SIG-M5 treated with dmso at 0.1 percent for 504 hours (cell line): ENCODE measurements around the gene CHST15.

ENCODE experiments used
- DNase-seq: peaks from one replicate; lab custom pipeline; 2025; ENCODE audit not compliant: unreplicated experiment; lab: John Stamatoyannopoulos, UW

The CHST15 gene

DNA sequence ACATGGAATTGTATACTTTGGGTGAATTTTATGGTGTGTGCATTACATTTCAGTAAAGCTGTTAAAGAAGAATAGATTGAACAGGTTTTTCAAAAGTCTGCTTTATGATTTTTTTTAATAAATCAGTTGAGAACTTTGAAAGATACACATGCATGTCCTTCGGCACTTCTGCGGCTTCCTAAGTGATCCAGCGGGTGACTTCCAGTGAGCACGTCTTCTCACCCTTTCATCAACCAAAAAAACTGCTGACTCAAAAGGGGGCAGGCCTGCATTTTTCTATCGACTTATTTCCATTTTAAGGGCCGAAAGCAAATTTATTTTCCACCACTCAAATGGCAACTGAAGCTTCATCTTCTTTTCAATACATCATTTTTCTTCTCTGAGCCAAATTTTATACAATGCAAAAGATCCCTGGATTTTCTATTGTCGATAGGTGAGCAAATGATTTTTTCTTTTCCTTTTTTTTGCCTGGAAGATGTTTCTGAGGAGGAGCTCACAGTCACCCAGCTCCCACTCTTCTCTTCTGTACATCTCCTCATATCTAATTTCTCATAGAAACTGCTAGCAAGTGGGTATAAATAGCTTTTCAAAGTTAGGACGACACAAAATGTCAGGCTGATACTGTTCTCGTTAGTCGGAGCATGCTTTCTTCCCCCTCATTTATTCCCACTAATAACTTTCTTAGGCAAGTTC lies 10.2 kb downstream of the CHST15 start:
- DNase-seq: no peak

DNA sequence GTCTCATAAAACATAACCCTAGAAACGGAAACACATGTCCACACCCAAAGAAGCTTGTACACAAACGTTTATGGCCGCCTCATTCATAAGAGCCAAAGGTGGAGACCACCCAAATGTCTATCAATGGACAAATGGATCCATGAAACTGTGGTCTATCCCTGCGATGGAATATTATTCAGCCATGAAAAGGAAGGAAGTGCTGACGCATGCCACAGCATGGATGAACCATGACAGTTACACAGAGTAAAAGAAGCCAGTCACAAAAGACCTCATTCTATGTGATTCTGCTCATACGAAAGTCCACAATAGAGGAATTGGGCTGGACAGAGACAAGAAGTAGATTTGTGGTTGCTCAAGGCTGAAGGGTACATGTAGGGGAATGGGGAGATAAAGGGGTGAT lies 10.8 kb downstream of the CHST15 start:
- DNase-seq: no peak

DNA sequence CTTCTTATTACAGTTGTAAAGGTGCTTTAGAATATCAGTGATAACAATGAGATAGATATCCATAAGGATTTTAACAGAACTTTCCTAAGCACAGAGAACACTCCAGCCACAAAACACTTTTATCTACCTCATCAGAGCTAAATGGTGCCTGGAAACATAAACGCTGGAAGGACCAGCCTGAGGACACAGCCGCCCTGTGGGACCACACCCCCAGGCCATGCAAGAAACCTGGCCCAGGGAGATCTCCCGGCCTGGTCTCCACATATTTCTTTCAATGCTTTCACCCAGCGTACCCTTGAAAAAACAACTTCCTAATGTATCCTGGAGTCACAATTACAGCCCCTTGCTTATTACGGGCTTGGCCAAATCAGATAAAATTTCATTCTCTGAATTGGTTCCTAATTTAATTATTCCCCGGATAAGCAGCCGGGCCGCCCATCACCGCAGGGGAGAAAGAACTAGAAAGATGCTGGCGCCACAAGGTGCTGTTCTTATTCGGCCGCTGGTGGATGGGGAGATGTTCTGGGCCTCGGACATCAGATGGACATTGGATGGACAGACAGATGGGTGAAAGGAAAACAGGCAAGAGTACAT lies 11.8 kb downstream of the CHST15 start:
- DNase-seq: no peak

DNA sequence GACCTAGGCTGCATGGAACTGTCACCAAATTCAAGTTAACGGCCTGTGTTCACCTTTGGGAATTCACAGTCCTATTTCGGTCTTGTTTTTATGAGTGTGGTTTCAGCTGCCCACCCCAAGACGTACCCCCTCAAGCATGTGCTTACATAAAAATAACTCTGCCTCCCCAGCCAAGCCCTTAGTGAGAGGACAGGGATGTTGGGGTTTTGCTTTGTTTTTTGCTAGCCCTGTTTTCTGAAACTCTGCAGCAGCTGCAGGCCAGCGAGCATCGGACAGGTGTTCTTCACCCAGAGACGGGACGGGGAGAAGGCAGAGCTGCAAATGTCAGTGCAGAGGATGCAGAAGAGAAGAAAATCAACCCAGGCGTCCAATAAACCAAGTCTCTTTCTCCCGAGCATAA lies 13.5 kb downstream of the CHST15 start:
- DNase-seq: no peak

DNA sequence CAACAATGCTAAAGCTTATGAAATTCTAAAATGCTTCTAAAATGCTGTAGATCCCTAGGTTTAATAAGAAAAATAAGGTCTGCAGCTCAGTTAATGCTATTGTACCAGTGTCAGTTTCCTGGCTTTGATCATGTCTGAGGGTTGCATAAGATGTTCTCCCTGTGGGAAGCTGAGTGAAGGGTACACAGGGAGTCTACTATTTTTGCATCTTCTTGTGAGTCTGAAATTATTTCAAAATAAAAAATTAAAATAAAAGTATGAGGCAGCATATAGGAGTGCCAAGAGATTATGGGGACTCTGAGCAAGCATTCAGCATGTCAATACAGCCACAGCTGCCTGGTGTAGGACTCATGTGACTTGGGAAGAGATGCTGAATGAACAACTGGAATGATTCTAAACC lies 14.7 kb downstream of the CHST15 start:
- DNase-seq: no peak

DNA sequence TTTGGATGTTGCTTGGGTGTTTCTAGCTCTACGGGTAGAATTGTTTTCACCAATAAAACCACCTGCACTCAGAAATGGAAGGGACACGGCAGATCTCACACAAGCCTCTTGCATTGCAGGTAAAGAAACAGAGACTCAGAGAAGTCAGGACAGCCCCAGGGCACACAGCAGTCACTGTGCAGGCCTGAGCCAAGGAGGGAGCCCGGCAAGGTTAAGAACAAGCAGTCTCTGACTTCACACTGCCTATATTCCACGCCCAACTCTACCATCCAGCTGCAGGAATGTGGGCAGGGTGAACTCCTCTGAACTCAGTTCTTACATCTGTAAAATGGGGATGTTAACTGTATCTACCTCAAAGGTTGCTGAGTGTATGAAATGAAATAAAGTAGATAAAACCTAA lies 15.4 kb downstream of the CHST15 start:
- no peak for DNase-seq

DNA sequence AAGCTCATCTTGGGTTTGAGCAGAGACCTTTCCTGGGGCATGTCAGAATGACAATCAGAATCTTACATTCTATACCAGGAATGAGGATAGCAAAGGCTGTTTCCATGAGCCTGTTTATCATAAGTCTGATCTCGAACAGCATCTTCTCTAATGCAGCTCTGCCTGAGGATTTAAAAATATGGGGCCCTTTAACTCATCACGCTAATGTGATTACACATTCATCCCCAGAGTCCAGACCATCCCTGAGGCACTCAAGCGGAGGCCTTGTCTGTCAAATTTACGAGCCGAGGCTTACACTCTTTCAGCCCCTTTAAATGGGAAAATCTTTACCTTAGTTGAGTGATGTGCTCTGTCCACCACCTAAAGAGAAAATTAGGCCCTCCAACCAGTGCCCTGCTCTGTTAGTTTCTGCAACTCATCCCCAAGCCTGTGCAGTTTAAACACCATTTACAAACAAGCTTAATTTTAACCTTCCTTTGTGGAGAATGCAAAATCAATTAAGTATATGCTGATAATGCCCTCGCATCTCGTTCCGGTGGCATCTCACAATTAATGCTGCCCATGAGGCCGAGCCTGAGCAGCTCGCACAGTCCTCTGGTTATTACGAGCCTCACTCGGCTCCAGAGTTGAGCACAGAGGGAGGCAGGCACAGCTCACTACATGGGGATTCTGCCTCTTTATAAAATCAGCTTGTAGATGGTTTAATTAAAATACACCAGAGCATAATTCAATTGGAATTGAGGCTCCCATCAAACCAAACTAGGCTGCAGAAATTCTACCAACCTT lies 16.0 kb downstream of the CHST15 start:
- DNase-seq: no peak

DNA sequence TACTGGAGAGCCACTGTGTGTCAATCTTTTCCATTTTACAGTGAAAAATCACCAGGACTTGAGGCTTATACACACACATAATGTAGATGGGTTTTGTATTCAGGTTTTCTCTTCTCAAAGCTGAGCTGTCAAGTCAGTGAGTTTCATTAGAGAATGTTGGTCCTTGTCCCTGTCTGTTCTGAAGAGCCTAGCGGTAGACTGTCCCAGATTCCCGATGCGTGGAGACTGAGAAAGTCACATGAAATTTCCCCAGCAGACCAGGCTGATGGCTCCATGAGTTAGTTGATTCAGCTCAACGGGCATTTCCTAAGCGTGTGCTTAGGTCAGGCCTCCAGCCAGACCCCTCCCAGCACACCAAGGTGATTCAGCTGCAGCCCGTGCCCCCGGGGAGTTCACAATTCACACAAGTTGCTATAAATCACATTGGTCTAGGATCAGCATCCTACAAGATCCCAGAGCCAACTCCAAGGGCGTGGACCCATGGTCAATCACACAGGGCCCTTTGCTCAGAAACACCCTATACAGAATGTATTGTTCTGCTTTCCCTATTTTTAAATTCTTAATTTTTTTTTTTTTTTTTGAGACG lies 17.2 kb downstream of the CHST15 start:
- DNase-seq: no peak

DNA sequence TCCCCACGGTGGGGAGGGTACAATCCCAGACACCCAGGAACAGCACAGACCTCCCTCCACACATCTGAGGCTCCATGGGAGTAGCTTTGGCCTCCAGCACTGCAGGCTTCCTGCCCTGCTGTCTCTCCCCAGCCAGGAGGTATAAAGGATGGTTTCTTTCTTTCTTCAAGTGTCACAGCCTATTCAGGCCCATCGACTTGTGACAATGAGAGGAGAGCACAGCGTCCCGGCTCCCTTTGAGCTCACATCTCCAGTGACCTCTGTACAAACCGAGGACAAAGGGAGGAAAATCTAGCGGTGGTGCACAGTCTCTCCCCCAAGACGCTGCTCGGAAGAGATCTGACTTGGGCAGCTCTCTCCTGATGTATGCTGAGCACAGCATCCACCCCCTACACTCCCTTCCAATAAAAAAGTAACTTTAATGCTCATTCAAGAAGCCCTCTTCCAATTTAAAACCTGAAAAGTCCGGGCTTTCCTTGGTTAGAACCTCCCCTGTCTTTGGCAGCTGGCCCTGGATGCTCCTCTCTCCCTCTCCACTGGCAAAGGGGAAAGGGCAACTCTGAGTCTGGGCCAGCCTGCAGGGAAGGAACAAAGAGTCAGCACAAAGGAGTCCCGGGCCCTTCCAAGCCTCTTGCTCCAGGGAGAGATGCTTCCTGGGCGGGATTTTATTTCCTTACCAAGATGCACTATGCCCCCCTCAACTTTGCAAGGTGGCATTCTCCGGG lies 18.0 kb downstream of the CHST15 start:
- no peak for DNase-seq

DNA sequence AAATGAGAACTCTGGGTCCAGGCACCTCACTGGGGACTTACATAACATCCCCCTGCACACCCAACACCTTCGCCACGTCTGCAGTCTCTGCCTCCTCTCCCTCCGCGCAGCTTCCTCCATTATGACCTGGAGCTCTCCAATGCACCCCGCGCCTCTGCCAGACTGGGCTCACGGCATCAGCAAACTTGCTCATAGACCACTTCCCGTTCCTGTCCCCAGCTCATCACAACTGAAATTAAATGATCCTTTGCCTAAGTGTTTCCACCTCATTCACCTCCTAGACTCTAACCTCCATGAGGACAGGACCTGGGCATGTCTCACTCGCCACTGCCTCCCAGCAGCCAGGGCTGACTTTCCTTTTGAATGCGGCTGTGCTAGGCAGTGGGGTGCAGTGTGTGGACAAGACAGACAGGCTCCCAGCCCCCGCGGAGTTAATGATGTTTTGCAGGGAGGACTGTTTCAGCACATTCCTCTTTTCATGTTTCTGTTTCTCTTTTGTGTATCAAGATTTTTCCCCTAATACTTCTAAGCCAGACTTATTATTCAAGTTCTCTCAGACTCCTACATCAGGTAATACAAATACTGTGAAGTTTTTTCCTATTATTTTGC lies 18.8 kb downstream of the CHST15 start:
- DNase-seq: peak; percentile 54

DNA sequence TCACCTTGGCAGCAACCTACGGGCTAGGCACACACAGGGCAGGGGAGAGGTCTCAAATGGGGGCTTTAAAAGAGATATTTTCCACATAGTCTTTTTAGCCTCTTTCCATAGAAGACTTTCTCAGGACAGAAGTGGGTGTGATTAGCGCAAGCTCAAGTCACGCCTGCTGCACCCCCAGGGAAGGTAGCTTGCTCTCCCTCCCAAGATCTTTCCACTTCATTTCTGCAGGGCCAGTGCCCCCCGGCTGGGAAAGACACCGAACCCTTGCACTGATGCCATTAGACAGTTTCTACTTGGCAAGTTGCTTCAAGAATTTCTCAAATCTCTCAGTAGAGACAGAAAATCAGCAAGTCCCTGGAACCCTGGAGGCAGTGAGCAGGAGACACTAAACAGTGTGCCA lies 19.4 kb downstream of the CHST15 start:
- DNase-seq: no peak

DNA sequence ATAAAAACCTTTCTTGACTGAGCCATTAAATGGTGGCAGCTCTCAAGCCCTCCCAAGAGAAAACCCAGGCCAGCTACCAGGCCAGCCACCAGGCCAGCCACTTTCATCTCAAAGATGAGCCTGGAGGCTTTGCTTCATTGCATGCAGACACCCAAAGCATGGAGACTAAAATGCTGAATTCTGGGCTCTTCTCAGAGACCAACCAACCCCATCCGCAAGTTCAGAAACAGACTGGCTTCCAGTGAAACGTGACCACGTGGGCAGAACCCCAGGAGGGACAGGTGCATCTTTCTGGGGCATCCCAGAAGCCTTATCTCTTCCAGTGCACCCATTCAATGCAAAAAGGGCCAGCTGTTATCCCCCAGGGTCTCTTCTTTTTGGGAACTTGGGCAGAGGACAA lies 20.9 kb downstream of the CHST15 start:
- DNase-seq: no peak

DNA sequence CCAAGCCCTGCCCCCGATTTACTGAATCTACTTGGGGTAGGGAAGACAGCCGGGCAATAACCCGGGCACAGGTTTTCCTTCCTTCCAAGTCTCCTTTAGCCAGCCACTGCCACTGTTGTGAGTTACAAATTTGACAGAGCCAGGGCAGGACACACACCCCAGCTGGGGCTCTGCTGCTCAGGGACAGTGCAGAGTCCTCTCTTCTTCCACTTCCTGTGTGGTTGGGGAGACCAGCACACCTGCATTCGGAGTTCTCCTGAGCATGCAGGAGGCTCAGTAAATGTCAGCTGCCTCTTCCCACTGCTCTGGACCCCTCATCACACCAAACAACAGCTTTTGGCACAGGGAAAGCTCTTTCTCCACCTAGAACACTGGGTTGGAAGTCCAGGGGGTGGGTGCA lies 21.3 kb downstream of the CHST15 start:
- no peak for DNase-seq

DNA sequence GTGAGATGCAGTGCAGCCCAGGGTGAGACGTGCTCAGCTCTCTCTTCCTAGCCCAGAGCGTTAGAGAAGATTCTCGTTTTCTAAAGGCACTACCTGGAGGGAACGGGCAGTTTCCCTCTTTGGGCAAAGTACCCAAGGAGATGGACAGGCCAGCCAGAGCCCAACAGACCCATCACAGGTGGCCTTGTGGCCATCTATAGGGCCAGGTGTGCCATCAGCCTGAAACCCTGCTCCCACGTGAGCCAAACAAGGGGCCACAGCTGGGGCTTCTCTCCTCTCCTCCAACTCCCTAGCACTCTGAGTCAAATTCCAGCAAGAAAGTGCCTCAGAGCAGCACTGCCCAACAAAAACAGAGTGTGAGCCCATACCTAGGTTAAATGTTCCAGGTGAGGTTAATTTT lies 22.3 kb downstream of the CHST15 start:
- DNase-seq: no peak

DNA sequence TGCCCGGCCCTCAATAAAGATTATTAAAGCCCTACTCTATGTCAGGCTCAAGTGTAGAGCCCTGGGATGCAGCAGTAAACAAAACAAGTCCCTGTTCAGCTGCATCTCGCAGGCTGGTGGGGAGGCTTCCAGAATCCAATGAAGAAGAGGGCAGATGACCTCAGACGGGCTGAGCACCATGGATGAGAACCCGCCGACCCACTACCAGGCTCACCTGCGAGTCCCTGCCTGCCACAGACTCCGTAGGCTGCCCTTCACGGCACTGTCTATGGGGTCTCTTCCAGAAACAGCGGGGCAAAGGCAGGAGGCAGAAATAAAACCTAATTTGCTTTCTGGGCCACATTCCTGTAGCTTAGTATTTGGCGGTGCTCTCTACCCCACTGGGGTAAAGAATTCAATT lies 22.7 kb downstream of the CHST15 start:
- no peak for DNase-seq

DNA sequence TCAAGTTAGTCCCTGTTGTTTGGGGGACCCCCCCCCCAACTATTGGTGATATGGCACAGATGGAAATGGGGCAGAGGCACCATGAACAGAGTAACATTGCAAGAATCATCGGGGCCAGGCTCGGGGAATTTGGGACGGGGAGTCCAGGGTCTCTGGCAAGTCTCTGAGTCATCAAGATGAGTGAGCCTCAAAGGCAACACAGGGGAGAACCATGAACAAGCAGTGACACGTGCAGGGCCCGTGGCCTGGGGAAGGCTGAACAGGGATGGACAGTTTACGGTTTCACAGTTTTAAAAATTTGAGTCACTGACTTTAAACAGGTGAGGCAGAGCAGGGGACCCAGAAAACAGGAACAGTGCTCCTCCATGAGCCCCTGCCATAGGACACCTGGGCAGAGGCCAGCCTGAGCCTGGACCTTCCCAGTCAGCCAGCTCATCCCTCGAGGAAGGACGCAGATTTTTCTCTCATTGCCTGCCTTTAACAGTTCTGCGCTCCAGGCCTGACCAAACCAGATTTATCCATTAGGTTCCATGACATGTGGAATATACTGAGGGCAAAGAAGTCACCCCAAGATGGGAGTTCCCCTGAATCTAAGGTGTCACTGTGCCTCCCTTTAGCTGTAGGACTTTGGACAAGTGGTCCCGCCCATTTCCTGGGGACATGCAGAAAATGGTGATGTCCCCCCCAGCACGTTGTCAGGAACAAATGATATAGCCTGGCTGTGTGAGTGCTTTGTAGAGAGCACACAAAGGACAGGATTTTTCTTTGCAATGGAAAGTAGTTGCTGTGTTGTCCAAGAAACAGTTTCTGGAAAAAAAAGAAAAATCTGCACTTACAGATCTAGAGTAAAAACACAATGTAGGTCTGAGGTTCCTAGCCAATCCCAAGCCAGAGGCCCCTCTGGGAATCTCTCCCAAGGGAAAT lies 23.8 kb downstream of the CHST15 start:
- DNase-seq: no peak

DNA sequence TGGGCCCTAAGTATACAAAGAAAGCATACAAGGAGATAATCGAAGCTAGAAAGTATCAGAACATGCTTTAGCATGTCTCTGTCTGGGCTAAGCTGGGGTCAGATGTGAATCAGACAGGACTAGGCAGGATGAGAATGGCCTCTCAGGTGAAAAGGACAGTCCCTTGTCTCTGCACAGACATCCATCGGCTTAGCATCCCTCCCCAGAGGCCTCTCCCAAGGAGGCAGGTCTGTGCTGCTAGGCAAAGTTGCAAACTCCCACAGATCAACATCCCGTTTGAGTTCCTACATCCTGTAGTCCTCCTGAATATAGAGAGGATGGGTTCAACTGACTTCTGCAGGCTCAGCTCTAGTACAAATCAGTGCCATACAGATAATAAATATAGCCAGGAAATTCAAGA lies 24.5 kb downstream of the CHST15 start:
- DNase-seq: no peak

DNA sequence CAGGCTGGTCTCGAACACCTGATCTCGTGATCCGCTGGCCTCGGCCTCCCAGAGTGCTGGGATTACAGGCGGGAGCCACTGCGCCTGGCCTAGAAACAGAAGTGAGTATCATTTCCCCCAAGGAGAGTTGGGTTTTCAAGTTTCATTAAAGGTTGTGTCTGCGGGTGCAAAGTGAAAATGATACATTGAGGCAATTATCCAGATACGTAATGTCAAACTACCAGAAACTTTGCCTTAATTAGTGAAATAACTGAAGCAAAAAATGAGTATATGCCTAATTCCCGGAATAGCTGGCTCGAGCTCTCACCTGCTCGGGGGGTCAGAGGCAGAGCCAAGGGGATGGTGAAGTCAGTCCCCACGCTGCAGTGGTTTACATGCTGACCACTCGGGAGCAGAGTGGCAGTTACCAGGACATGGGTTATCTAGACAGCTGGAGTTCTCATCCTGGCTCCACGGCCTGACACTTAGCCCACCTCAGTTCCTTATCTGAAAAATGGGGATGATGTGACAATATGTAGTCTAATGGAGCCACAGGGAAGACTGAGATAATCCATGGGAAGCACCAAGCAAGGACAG lies 25.5 kb downstream of the CHST15 start:
- DNase-seq: no peak
